Lower leg skin (tissue), 4 donors: ENCODE data around the gene KCNA10. TPM values are rescaled to one million over a fixed set of nuclear protein-coding genes. Genes with fewer than 3 reads are reported as not detected.
A peak's percentile ranks its signal among the peaks of the same experiment; 100 is the strongest.

Experiments
- DNase-seq, 2 donors: peaks; one replicate each; pipeline ENCODE4 v3.0.0-alpha.2; 2019; ENCODE audit warnings: low spot score in 2 of 2
- H3K4me3 ChIP-seq: fragments of 200-600 bp; sonication (generic); 2 replicates; pipeline ENCODE4 v1.5.1; 2017; ENCODE audit warnings: mild to moderate bottlenecking, low read depth; ENCODE audit not compliant: poor library complexity, severe bottlenecking
- POLR2A ChIP-seq, 2 donors: fragments of 450-650 bp; IDR thresholded peaks; one replicate each; pipeline ENCODE4 v1.6.1; 2016 to 2017; ENCODE audit warnings: antibody characterized with exemption in 2 of 2, mild to moderate bottlenecking in 1 of 2, moderate library complexity in 1 of 2
- WGBS, 2 donors: methylation state at CpG; one replicate each; pipeline ENCODE4 v1.1.5; 2018; 5-methylcytosine and 5-hydroxymethylcytosine counted together
- intact Hi-C: fragments of 100-400 bp; cut with DNase I; formaldehyde crosslinking; loops from one replicate; pipeline ENCODE4 v1.15.0; 2023; ENCODE audit warnings: low total_unique reads
- total RNA-seq, 4 donors: library from RNA; depleted of rRNA; stranded (reverse); fragments of >200 nt; gene quantifications; one replicate each; pipeline ENCODE4 v1.1.0, GENCODE V29; 2016
- TF ChIP-seq, protein P1 (sequence below), 3 donors: fragments of 450-650 bp; IDR thresholded peaks; one replicate each; pipeline ENCODE4 v1.5.1; 2016; ENCODE audit warnings: antibody characterized with exemption in 3 of 3, mild to moderate bottlenecking in 3 of 3, moderate library complexity in 2 of 3

The KCNA10 gene
- total RNA-seq, 4 donors from 2014 or later: not detected

DNA sequence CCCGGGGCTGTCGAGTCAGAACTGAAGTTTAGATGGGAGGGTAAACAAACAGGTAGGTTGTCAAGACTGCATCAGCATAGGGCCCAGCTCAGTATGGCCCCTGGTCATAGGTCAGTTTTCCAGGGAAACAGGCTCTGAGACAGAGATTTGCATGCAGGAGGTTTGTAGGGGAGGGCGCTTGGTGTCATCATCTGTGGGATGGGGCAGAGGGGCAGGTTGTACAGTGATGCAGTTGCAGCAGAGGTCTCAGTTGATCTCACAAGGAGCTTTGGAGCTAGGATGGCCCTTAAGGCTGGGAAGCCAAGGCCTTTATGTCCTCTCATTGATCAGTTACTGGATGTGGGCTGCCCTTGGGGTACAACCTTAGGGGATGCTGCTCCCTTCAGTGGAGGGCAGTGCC lies 38.5 kb upstream of the KCNA10 start:
- no peak overlapping the region for H3K4me3 ChIP-seq
- intact Hi-C loops: no loop called here
- TF ChIP-seq POLR2A (IDR thresholded peaks at IDR 0.05): no peak
- TF ChIP-seq, protein P1, sequence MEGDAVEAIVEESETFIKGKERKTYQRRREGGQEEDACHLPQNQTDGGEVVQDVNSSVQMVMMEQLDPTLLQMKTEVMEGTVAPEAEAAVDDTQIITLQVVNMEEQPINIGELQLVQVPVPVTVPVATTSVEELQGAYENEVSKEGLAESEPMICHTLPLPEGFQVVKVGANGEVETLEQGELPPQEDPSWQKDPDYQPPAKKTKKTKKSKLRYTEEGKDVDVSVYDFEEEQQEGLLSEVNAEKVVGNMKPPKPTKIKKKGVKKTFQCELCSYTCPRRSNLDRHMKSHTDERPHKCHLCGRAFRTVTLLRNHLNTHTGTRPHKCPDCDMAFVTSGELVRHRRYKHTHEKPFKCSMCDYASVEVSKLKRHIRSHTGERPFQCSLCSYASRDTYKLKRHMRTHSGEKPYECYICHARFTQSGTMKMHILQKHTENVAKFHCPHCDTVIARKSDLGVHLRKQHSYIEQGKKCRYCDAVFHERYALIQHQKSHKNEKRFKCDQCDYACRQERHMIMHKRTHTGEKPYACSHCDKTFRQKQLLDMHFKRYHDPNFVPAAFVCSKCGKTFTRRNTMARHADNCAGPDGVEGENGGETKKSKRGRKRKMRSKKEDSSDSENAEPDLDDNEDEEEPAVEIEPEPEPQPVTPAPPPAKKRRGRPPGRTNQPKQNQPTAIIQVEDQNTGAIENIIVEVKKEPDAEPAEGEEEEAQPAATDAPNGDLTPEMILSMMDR (IDR thresholded peaks at IDR 0.05): no peak
- no peak for DNase-seq
- 75 to 85% methylated on average over 3 of the region's 3 CpGs for WGBS, 2 donors

DNA sequence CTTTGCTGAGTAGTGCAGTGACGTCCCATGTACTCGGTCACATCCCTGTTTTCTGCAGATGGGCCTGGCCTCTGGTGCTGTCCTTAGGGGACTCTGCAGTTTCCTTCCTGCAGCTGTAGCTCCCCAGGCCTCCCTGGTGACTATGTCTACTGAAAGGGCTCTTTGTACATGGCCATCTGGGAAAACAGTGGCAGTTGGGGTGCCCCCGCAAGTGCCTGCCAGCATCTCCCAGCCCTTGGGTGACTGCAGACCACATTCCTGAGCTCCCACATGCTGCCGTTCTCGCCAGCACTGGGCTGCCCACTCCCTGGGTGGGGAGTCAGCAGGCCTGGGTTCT lies 37.5 kb upstream of the KCNA10 start:
- peak in 1 of 2 donors; percentile 81 for DNase-seq
- WGBS, 2 donors: 29 to 54% methylated on average over 5 of the region's 5 CpGs
- H3K4me3 ChIP-seq: no peak overlapping the region
- TF ChIP-seq POLR2A (IDR thresholded peaks at IDR 0.05): no peak
- TF ChIP-seq, protein P1 (IDR thresholded peaks at IDR 0.05): no peak
- intact Hi-C loops: no loop called here

DNA sequence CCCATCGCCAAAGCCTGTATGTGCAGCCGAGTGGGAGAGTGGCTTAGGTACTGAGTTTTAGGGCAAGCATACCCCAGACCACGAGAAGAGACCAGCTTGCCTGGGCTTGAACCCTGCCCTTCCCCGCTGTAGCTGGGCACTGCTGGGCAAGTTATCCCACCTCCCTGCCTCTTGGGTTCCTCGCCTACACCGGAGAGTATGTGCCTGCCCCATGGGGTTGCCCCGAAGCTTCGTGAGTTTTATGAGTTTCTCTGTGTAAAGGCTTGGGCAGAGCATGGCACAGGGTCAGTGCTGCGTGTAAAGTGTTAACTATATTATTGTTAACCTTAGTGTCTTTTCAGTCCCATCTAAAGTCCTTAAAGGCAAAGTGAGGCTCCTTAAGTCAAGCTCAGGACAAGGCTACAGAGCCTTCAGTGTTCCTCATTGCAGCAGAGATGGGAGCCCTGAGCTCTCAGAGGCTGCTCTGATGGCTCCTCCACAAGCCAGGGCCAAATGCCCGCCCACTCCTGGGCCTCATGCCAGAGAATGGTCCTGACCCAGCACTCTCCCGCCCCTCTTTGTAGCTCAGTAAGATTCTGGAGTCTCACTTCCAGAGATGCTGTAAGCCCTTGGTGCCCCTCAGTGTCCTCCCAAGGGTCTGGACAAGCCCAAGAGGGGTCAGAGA lies 37.0 kb upstream of the KCNA10 start:
- peak in 1 of 2 donors; percentile 86 for DNase-seq
- TF ChIP-seq, protein P1 (IDR thresholded peaks at IDR 0.05): no peak
- TF ChIP-seq POLR2A (IDR thresholded peaks at IDR 0.05): no peak
- intact Hi-C loops: no loop called here
- H3K4me3 ChIP-seq: no peak overlapping the region
- 50 to 53% methylated on average over 9 to 10 of the region's 11 CpGs for WGBS, 2 donors

DNA sequence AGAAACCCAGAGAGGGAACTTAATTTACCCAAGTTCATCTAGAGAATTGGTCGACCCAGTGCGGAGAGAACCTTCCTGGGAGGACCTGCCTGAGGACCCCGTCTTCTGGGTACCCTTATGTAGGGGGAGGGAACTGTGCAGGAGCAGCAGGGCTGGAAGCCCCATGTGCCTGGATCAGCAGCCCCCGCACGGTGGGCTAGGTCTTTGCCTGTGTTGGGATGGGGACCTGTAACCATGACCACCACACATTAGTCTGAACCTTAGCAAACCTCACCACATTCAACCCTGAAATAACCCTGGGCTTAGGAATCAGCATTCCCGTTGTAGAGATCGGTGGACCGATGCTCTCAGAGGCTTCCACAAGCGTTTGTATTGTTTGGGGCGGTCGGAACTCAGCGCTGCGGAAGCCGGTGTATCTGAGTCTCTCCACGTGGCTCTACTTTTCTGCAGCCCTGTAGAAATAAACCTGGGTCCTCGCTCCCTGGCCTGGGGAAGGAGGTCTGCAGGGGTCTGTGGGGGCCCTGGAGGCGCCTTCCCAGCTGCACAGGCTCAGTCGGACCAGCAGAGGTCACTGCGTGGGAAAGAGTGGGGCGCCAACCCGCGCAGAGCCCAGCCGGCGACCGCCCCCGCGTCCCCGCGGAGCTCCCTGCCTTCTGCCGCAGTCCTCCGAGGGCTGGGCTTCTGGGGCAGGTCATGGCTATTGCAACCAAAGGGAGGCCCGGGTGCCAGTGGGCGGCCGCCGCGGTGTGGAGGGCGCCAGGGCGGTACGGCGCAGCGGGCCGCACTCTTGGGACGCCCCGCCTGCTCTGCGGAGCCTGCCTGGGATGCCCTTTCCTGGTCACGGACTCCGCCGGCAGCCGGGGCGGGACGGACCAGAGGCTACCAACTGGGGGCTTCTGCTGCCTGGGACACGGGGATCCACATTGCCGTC lies 36.2 kb upstream of the KCNA10 start:
- DNase-seq: peak in 1 of 2 donors; percentile 82
- no peak overlapping the region for H3K4me3 ChIP-seq
- intact Hi-C loops: no loop called here
- TF ChIP-seq, protein P1 (IDR thresholded peaks at IDR 0.05): no peak
- TF ChIP-seq POLR2A (IDR thresholded peaks at IDR 0.05): no peak
- WGBS, 2 donors: 11 to 26% methylated on average over 16 to 36 of the region's 53 CpGs

DNA sequence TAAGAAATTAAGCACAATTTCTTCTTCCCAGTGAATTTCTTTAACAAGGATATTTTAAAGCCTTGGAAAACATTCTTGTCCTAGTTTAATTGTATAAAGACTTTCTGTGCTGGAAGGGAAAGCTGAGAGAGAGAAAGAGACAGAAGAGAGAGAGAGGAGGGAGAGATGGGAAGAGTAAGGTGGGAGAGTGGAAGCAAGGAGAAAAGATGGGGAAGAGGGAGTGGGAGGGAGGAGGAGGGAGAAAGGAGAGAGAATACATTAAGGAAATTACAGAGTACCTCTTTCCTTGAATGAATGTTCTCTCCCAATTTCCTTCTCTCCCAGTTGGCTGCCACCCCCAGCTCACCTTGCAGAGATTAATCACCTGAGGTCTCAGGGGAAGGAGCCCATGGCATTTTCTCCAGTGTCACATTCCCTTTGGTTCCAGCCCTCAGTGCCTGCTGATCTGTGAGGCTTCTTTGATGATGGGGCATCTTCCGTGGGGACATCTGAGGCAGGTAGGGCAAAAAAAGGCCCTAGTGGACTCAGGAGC lies 32.4 kb upstream of the KCNA10 start:
- TF ChIP-seq, protein P1 (IDR thresholded peaks at IDR 0.05): no peak
- TF ChIP-seq POLR2A (IDR thresholded peaks at IDR 0.05): no peak
- intact Hi-C loops: no loop called here
- DNase-seq: no peak
- WGBS, 2 donors: 75 to 80% methylated on average over 1 of the region's 1 CpG
- no peak overlapping the region for H3K4me3 ChIP-seq
